ENCODE measurements around the gene AHI1. TPM values are rescaled to one million over a fixed set of nuclear protein-coding genes. Genes with fewer than 3 reads are reported as not detected.

AHI1 gene
- total RNA-seq, 3 donors from 2014 or later, result 17.7 to 34.7 (median 26.5) TPM

DNA sequence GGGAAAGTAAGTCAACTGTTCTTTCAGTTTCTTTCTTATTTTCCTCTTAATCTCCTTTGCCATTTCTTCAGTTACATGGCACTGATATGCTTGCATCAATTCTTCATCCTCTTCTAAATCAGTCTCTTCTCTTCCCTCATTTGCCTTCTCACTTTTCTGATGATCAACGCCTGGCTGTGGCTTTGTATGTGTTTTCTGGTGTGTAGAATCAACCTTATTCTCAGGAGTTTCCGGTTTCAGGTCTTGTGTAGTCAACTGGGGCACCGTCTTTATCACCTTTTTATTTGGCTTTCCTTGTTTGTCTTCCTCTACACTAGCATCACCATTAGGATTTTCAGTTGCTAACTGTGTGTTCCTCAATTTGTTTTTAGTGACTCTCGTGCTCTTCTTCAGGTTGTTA lies 31.6 kb downstream of the AHI1 start:
- Histone ChIP-seq H3K4me1 (ENCODE audit: low read depth) (no peaks in the 10 kb centered on the region), H3K36me3 (ENCODE audit: low read depth) (no peaks in the 10 kb centered on the region), H3K4me3 (no peak overlapping the region), H3K9me3 (no peaks in the 10 kb centered on the region)
- DNase-seq (no peak), ATAC-seq (no peak)
- TF ChIP-seq, protein P1, sequence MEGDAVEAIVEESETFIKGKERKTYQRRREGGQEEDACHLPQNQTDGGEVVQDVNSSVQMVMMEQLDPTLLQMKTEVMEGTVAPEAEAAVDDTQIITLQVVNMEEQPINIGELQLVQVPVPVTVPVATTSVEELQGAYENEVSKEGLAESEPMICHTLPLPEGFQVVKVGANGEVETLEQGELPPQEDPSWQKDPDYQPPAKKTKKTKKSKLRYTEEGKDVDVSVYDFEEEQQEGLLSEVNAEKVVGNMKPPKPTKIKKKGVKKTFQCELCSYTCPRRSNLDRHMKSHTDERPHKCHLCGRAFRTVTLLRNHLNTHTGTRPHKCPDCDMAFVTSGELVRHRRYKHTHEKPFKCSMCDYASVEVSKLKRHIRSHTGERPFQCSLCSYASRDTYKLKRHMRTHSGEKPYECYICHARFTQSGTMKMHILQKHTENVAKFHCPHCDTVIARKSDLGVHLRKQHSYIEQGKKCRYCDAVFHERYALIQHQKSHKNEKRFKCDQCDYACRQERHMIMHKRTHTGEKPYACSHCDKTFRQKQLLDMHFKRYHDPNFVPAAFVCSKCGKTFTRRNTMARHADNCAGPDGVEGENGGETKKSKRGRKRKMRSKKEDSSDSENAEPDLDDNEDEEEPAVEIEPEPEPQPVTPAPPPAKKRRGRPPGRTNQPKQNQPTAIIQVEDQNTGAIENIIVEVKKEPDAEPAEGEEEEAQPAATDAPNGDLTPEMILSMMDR (IDR thresholded peaks at IDR 0.05), result no peak
- intact Hi-C loops (cut with DNase I, micrococcal nuclease), result no loop called here

DNA sequence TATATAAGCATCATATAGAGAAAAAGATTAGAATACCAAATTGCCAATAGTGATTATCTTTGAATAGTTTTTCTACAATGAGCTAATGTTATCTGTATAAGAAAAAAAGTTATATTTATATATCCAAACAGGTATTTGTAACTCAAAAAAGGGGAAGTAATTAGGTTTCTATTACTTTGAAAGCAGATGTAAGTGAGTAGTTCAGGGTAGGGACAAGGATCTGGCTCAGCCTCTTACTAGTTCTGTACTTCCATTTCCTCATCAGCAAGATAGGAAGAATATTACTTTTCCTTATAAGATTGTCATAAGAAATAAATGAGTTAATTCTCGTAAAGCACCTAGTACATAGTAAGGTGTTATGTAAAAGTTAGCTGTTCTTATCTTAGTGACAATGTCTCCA lies 32.2 kb downstream of the AHI1 start:
- intact Hi-C loops (cut with DNase I, micrococcal nuclease), result no loop called here
- Histone ChIP-seq H3K9me3 (no peaks in the 10 kb centered on the region), H3K4me1 (ENCODE audit: low read depth) (no peaks in the 10 kb centered on the region), H3K36me3 (ENCODE audit: low read depth) (no peaks in the 10 kb centered on the region), H3K4me3 (no peak overlapping the region)
- DNase-seq, result no peak
- TF ChIP-seq, protein P1 (IDR thresholded peaks at IDR 0.05), result no peak
- no peak for ATAC-seq

DNA sequence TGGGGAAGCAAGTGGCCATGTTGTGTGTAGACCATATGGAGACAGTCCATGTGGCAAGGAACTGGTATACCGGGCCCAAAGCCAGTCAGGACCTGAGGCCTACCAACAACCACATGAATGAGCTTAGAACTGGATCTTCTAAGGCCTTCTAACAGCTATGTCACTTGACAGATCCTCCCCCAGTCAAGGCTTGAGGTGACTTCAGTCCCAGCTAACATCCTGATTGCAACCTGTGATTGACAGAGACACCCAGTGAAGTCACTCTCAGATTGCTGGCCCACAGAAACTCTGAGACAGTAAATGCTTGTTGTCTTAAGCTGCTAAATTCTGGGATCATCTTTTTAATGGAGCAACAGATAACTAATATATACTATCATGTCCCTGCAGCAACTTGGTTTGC lies 32.9 kb downstream of the AHI1 start:
- ATAC-seq, result no peak
- intact Hi-C loops (cut with DNase I, micrococcal nuclease), result no loop called here
- Histone ChIP-seq H3K4me3 (no peak overlapping the region), H3K4me1 (ENCODE audit: low read depth) (no peaks in the 10 kb centered on the region), H3K36me3 (ENCODE audit: low read depth) (no peaks in the 10 kb centered on the region), H3K9me3 (no peaks in the 10 kb centered on the region)
- TF ChIP-seq, protein P1 (IDR thresholded peaks at IDR 0.05), result no peak
- no peak for DNase-seq

DNA sequence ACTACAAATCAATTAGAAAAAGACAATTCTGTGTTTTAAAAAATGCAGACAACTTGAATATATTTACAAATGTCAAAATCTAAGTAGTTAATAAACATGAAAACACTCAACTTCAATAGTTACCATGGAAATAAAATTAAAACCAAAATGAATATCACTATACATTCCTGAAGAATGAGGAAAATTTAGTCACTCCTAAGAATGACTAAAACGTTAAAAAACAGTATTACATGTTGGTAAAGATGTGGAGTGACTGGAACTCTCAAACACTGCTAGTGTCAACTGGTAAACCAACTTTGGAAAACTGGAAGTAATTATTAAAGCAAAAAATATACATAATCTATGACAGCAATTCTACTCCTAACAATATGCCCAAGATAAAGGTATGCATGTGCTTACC lies 36.3 kb downstream of the AHI1 start:
- Histone ChIP-seq H3K9me3 (no peaks in the 10 kb centered on the region), H3K4me1 (ENCODE audit: low read depth) (no peaks in the 10 kb centered on the region), H3K4me3 (no peak overlapping the region), H3K36me3 (ENCODE audit: low read depth) (no peaks in the 10 kb centered on the region)
- ATAC-seq (no peak), DNase-seq (no peak)
- intact Hi-C loops (cut with DNase I, micrococcal nuclease), result no loop called here
- TF ChIP-seq, protein P1 (IDR thresholded peaks at IDR 0.05), result no peak

DNA sequence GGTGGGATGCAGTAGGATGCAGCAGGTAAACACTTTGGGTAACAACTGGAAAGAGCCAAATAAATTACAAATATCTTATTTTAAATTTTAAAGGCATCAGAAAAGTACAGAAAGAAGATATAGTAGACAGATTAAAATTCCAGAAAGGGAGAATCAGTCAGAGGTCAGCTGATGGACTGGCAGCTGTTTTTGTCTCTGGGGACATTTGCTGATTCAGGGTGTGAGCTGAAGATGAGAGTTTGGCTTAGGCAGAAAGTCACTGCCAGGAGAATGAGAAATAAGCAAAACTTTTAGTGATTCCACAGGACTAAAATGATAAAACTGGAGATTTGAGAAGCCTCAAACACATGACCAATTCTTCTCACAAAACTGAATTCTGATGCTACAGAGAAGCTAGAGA lies 39.5 kb downstream of the AHI1 start:
- ATAC-seq, result no peak
- peak in 1 of 3 donors; percentile 15 for DNase-seq
- no peaks in the 10 kb centered on the region for H3K9me3 ChIP-seq
- TF ChIP-seq, protein P1 (IDR thresholded peaks at IDR 0.05), result no peak
- H3K4me1 ChIP-seq (ENCODE audit: low read depth), result no peaks in the 10 kb centered on the region
- intact Hi-C loops (cut with DNase I, micrococcal nuclease), result no loop called here
- H3K36me3 ChIP-seq (ENCODE audit: low read depth), result no peaks in the 10 kb centered on the region
- H3K4me3 ChIP-seq, result no peak overlapping the region

DNA sequence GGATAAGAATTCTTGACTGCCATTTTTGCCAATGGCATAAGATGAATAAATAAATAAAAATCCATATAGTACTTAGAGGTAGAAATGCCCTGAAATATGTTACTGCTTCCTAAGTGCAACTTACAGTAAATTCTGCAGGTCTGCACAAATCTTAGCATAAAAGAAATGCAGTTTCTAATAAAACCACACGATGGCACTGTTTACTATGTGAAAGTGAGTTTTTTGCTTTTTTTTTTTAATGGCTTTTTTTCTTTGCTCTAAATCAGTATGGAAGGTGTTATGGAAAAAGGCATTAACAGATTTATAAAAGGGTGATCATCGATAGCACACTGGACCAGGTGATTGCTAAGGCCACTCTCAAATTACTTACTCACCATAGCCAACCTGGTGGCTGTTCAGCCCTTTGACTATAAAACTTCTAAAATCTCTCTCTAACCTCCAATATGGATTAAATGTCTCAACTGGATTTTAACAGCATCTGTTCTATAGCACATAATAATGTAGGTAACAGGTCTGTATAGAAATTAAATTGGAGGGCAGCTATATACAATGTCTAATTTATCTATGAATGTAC lies 45.8 kb downstream of the AHI1 start:
- TF ChIP-seq, protein P1 (IDR thresholded peaks at IDR 0.05), result peak; percentile 52
- Histone ChIP-seq H3K4me3 (no peak overlapping the region), H3K36me3 (ENCODE audit: low read depth) (no peaks in the 10 kb centered on the region), H3K4me1 (ENCODE audit: low read depth) (no peaks in the 10 kb centered on the region), H3K9me3 (no peaks in the 10 kb centered on the region)
- peak; percentile 40 for ATAC-seq
- no peak for DNase-seq
- intact Hi-C loops (cut with DNase I, micrococcal nuclease), result no loop called here

All from mucosa of descending colon (tissue), 3 donors.